SIG-M5 treated with dmso at 0.1 percent for 504 hours (cell line): ENCODE results near the gene PKP4.

Source experiments
- DNase-seq: peaks from one replicate; lab custom pipeline; 2025; ENCODE audit not compliant: unreplicated experiment; lab: John Stamatoyannopoulos, UW

The PKP4 gene

DNA sequence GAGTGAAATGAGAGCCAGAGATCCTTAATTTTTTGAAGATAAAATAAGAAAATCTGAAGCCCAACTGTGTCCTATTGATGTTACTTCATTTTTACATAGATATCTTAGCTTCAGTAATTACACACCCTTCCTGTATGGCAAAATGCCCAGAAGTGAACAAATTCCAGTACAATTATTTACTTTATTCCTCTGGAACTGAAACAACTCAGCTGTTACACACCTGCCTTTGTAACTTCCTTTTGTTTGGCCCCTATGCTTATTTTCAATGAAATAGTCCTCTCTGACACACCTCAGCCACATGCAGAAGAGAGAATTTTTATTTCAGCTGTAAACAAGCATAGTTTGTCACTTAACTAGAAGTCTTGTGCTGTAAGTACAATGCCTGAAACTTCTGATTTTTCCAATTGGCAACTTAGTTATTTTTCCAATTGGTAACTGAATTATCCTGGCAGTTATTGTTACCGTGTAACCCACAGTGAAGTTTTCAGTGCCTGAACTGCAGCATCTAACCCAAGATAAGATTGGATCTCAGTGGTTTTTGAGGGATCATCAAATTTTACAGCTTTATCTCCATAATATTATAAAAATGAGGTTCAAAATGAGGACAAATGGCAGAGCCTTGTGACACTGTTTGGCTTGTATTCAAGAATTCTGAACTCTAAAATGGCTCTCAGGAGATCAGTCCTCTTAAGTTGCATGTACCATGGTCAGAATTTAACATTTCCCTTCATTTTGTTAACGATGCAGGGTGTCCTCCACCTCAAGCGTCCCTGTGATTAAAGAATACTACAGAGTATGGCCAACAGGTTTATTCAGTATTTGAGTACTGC, 82.6 kb downstream of the PKP4 start:
- DNase-seq = no peak

DNA sequence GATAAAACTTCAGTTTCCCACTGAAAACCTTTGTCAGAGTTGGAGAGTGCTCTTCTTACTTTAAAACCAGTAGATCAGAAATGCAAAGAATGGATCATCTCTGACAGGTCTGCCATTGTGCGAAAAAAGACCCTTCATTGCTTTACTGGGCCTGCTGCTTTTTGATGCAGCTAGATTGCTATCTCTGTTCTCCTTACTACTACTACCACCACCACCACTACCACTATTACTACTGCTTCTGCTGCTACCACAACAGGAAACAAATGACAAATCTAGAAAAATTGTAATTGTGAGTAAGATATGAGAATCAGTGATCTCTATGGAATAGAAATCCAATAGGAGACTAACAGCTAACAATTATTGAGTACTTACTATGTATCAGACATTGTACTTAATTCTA, 85.8 kb downstream of the PKP4 start:
- DNase-seq = no peak

DNA sequence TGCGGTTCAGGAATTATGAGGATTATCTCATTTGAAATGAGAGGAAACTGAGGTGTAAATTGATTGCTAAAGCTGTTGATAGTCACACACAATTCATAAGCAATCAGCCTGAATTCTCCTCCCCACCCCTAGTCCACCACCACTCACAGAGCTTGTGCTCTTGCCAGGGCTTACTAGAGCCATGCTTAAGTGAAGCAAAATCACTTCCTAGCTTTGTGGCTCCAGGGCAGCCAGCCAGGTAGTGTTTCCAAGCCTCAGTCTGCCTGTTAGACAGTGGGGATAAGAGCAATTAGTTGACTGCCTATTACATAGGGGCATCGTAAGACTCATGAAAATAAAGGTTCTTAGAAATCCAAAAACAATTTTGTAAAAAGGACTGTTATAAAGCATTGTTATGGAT, 87.2 kb downstream of the PKP4 start:
- DNase-seq = no peak

DNA sequence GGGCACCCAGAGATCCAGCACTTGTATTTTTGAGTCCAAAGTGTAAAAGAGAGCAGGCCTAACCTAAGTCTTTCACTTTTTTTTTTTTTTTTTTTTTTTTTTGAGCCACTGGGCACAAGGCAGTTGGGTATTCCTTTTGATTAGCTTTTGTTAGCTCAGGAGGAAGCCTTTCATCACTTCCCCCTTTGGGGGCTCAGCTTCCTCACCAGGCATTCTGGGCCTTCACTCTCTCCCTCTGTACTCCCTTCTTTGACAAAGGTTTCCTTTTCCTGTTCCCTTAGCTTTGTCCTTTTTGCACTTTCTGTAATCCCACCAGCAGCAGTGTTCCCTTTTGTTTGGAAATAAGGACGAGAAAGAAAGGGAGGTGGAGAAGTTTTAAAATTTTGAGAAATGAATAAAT, 88.2 kb downstream of the PKP4 start:
- DNase-seq = no peak

DNA sequence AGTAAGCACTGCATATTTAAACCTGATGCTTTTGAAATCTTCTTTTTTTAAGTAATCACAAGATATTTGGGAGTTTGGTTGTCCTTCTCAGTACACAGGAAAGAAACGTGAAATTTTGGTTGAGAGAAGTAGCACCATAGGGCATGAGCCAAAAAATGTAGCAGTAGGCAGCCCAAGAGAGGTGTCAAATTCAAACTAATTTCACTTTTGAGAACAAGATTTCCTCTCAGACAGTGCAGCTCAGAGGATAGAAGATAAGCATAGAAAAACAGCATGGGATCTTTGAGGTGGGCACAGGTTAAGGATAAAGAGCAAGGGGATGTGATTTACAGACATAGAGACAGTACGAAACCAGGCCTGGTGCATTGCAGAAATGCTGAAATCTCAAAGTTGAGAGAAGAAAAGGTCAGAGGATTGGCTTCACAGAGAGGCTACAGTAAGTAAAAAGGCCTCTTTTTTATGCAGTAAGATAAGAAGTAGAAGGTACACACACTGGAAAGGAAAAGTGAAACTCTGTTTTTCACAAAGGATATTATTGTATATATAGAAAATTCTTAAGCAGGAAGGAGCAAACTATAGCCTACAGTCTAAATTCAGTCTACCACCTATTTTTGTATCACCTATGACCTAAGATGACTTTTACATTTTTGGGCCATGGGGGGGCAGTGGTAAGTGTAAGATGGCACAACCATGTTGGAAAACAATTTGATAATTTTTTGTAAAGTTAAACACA, 89.8 kb downstream of the PKP4 start:
- DNase-seq = no peak

DNA sequence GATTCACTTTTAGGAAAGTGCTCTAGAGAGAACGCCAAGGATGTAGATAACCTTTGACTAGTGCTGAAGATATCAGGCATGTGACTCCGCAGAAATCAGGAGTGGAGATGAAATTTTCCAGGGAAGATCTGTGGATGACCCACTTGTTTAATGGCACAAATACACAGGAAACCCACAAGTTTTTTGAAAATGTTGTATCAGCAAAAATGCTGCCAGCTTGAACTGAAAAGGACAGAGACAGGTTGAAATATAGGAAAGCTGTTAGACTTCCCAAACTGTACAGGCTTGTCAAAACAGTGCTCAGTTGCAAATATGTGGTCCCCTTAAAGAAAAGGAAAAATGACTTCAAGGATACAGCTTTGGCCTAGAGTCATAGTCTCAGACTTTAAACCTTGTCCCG, 96.5 kb downstream of the PKP4 start:
- no peak for DNase-seq

DNA sequence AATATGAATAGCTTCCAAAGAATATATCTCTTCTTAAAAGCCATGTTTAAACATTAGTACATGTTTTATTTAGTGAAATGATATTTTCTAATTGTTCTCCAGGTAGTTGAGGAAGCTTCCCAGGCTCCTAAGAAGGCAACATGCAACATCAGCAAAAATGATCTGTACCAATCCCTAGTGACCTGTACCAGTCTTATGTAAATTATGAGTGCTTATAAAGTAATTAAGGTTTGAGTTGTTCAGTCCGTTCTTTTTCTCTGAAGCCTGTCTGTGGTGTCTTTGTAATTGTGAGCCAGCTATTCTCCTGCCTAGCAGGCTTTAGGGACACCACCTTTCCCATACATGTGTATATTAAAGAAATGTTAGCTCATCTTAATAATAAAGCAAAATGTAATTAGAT, 98.2 kb downstream of the PKP4 start:
- DNase-seq = no peak

DNA sequence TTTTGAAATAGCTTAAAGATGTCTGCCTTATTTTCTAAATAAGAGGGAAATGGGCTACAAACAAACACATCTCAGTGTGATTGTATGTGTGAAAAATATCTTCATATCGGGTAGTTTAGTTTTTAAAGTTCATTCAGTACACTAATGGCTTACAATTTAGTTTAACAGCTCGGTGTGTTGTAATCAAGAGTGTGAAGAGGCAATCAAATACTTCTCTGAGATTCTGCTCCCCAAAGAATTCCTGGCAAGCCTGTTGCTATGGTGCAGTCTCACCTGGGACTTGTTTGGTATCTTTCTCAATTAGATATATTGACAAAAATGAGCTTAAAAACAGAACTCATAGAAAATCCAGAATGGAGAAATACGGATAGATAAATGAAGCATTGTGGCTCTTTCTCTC, 99.4 kb downstream of the PKP4 start:
- no peak for DNase-seq

DNA sequence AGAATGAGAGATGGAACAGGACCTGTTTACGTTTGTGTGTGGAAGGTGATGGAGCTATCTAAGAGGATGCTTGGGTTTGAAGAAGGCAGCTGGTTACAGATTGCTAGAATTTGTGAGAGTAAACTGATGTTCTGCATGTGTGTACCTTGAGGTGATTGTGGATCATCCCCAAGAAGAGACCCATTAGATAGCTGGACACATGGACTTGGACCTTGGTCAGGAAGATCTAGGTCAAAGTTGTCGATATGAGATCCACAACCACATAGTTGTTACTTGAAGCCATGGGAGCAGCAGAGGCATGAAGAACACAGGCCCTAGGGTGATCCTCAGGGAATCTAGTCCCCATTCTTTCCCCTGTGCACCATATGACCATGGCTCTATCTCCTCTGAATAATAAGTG, 101.0 kb downstream of the PKP4 start:
- DNase-seq = no peak

DNA sequence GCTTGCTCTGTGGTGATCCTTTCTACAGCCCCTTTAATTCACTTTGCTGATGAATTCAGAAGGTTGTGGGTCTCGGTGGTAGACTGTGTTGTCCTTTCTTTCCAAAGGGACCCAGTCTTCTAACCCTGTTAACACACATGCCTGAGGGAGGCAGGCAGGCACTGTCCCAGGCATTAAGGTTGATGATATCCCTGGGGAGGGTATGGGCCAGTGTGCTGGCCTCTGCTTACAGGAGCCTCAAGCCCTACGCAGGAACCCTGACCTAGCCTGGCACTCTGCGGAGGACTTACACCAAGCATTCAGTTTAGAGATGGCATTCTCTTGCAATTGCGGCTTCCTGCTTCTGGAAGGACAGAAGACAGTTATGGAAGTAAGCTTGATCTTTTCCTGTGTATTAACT, 102.5 kb downstream of the PKP4 start:
- DNase-seq = no peak

DNA sequence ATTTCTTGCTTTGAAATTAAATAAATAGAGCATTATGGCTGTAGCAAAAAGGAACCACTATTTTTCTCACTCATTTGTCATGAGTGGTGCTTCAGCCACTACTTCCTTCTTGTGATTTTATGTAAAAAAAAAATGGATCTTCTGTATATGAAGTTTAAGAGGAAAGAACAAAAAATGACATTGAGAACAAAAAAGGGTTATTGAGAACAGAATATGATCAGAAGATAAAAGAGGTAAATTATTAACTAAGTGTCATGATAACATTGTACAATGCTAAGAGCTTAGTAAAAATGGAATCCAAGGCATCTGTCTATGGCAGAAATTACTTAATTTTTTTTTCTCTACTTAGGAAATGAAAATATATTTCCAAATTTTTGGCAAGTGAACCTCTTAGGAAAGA, 103.5 kb downstream of the PKP4 start:
- no peak for DNase-seq

DNA sequence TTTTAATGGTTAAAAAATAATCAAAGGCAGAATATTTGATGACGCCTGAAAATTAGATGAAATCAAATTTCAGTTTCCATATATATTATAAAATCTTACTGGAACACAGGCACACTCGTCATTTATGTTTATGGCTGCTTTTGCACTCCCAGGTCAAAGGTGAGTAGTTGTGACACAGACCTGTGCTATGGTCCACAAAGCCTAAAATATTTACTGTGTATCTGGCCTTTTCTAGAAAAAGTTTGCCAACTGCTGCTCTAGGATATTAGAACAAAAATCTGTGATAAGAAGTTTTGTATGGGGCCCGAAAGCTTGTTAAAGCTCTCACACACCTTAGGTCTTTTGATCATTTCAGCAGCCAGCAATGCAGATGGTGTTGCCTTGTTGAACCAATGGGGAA, 104.3 kb downstream of the PKP4 start:
- no peak for DNase-seq

DNA sequence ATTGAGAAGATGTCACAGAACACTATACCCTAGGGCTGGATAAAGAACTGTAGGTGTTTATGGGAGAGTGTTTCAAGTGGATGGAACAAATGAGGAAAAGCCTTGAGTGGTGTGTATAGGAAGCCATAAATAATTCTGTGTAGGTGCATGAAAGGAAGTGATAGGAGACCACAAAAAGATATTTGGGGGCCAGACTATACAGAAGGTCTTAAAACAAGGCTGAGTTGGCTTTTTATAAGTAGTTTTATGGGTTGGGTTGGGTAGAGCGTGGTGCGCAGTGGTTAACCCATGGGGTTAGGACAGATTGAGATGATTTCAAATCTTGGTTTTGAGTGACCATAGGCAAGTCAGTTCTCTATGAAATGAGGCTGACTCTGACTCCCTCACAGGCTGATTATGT, 110.5 kb downstream of the PKP4 start:
- no peak for DNase-seq

DNA sequence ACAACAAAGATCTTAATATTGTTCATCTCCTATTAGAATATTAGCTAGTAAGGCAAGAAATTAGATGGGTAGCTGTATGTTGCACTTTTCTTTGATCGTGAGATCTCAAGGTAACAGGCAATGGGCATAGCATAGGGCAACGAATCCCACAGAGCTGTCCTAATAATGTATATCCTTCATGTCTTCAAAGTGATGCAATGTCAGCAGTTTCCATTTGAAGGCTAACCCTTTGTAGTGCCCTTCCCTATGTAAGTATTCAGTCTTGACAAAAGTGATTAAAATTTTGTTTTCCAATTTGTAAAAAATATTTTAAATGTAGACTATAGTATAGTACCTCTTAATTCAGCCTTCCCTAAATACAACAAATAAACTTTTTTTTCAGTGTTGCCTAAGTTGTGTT, 112.5 kb downstream of the PKP4 start:
- no peak for DNase-seq

DNA sequence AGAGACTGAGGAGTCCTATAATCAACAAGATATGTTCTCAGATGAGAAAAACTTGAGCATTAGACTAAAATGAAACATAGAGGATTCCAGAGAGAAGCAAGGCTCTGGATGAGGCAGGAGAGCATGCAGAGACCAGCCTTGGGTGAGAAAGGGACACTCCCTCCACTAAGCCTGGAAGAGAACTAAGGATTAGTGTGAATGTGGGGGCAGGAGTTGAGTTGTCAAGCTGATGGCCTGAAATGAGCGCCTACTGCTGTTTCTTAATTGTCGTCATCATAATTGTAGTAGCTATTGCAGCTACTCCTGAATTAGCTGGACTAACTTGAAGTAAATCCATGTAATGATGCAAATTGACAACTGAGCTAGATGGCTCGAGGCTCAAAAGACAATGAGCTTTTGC, 114.1 kb downstream of the PKP4 start:
- DNase-seq = no peak

DNA sequence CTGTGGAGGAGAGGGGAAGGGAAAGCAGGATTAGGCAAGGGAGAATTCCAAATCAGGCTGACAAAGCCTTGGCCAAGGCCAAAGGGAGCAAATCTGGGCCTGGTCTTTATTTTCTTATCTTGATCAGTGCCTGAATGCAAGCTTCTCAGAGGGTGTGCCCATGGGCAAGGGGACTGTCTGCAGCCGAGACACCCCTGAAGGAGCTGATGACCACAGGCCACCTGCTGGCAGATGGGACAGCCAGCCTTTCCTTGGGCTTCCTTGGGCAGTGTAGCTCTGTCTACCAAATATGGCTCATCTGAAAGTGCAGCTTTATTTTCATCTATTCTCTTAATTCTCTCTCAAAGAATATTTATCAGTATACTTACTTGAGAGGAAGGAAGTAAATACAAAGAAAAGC, 117.0 kb downstream of the PKP4 start:
- DNase-seq = no peak

DNA sequence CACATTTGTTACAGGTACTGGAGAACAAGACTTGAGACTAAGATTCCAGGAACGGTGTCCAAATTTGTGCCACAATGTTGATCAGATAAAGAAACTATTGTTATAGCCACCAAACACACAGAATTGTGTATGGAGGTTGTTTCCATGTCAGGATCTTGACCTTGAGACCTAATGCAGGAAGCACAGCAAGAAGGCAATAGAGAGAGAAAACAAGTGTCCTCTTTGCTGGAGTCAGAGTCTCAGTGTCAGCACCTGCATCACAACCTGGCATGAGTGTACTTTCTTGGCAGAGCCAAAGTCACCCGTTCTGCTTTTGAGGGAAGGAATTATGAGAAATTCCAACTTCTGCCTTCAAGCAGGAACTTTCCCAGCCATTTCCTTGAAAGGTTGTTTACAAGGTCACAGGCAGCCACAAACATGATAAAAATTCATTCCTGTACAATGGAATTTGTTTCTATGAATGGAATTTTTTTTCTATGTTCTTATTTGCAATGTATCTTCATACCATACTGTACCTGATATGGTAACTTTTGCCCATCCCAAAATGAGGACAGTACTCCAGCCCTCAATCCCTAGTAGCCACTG, 118.4 kb downstream of the PKP4 start:
- DNase-seq = no peak

DNA sequence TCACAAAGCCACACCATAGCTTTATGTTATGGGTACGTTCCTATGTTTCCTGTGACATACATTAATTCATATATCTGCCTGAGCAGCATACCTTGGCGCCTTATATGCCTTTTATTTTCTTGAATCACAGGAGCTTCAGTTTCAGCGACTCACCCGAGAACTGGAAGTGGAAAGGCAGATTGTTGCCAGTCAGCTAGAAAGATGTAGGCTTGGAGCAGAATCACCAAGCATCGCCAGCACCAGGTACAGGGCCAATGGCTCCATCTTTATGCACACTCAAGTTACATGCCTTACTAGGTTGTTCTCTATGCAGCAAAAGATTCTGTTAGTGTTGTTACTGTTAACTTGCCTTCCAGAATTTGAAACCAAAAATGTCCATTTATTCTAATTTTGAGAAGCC, 120.4 kb downstream of the PKP4 start:
- DNase-seq = no peak

DNA sequence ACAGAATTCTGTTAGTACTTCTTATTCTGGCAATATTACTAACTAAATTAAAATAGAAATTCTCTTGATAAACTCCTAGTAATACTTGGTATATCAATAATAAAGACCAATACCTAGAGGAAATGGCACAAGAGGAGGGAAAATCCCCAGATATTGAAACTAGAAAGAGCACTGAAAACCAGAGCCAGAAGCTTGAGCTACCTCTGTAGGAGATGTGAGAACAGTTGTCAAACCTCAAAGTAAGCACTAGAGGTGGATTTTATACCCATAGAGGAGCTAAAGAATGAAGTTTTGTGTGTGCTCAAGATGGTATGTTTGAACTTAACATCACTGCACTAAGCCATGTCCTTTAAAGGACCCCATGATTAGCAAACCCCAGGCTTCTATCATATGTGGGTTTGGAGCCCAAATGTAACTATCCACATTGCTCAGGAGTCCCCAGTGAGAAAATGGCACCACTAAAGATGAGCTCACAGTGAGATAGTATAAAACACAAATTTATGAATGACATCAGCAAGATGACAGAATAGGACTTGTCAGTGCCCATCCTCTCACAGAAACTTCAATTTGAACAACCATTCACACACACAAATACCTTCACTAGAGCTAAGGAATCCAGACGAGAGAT, 122.1 kb downstream of the PKP4 start:
- DNase-seq = no peak

DNA sequence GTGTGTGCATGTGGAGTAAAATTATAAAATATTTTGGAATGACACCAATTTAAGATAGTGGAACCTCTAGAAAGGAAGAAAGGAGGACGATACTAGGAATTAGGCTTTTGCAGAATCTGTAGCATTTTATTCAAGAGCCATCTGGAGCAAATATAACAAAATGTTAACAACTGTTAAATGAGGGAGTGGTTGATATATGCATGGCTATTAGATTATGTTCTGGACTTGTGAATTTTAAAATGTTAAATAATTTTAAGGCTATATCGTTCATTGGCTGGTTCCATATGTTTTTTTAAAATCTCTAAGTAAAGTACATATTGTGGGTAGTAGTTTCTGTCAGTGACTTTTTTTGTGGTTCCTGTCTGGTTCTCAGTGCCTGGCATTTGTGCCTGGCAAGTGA, 123.2 kb downstream of the PKP4 start:
- no peak for DNase-seq

DNA sequence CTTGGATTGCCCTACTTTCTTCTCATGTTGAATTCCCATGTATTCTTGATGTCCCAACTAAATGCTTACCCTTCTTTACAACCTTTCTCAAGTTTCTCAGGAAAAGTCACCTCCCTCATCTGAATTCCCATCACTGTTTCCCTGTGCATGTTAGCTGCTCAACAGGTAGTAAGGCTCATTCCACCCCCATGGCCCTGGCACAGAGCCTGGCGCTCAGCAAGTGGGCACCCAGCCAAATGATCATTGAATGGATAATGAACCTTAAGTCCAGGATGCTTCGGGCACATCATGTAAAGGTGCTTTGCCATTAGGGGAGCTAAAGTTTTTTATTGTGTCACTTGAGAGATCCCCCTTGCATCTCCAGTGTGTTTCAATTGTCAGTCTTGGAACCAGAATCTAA, 124.0 kb downstream of the PKP4 start:
- DNase-seq = no peak

DNA sequence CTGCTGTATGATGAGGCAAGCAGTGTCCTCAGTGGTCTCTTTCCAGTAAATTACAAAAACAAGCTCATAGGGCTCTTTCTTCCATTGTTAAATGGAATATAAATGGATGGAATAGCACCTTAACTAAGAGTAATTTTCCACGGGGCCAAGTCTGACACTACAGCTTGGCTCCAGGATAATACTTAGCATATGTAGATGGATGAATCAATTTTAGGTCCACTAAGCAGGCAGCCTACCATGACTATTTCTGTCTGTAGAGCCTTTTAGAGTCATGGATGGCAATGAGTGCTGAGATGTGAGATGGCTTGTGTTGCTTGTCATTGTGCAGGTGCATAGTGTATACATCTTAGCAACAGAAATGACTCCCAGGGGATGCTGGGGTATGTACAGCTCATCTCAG, 125.9 kb downstream of the PKP4 start:
- no peak for DNase-seq
